OCI-LY7 (cell line): ENCODE results near the gene ETS2. TPM values are rescaled to one million over a fixed set of nuclear protein-coding genes. Genes with fewer than 3 reads are reported as not detected.

Source experiments
- BruUV-seq: library from RNA; stranded (reverse); fragments of 400-500 nt; replicated peaks from 2 replicates; lab custom pipeline; 2021; lab: Mats Ljungman, UMichigan
- CTCF ChIA-PET: fragments of 300-600 bp; sonication (Branson Sonifier 250); formaldehyde crosslinking; loops from one replicate; lab custom pipeline; 2022; ENCODE audit warnings: antibody characterized with exemption; ENCODE audit not compliant: unreplicated experiment; lab: Charles Lee
- POLR2A ChIA-PET: fragments of 300-600 bp; sonication (Branson Sonifier 250); formaldehyde crosslinking; loops from one replicate; lab custom pipeline; 2022; ENCODE audit warnings: antibody characterized with exemption; lab: Charles Lee
- DNase-seq: peaks from one replicate; pipeline ENCODE4 v3.0.0-alpha.2; 2015; ENCODE audit warnings: low spot score
- H2AFZ ChIP-seq: fragments of 200-600 bp; sonication (generic), shearing (Covaris generic); 2 replicates; pipeline ENCODE4 v1.6.1; 2014; ENCODE audit warnings: mild to moderate bottlenecking, antibody characterized with exemption, low read length, moderate library complexity
- H3K27ac ChIP-seq: fragments of 200-600 bp; sonication (generic); 2 replicates; pipeline ENCODE4 v1.5.1; 2014; ENCODE audit warnings: mixed run types, low read depth, mild to moderate bottlenecking, moderate library complexity, low read length, inconsistent platforms; ENCODE audit not compliant: poor library complexity, severe bottlenecking
- H3K36me3 ChIP-seq: fragments of 200-600 bp; sonication (generic); 2 replicates; pipeline ENCODE4 v1.6.1; 2014; ENCODE audit warnings: mild to moderate bottlenecking, antibody characterized with exemption, low read length, moderate library complexity, mixed read lengths; ENCODE audit not compliant: insufficient read depth
- H3K4me1 ChIP-seq: fragments of 200-600 bp; sonication (generic); 2 replicates; pipeline ENCODE4 v1.5.1; 2014; ENCODE audit warnings: mild to moderate bottlenecking, low read length; ENCODE audit not compliant: insufficient read depth, poor library complexity, severe bottlenecking
- H3K4me2 ChIP-seq: fragments of 200-600 bp; sonication (generic); 2 replicates; pipeline ENCODE4 v1.6.1; 2014; ENCODE audit warnings: mild to moderate bottlenecking, low read length
- H3K4me3 ChIP-seq: fragments of 200-600 bp; sonication (generic); 2 replicates; pipeline ENCODE4 v1.5.1; 2014; ENCODE audit warnings: mild to moderate bottlenecking, low read depth, low read length; ENCODE audit not compliant: poor library complexity, severe bottlenecking
- H3K79me2 ChIP-seq: fragments of 200-600 bp; sonication (generic); 2 replicates; pipeline ENCODE4 v1.6.1; 2016; ENCODE audit warnings: low read depth, mild to moderate bottlenecking, low read length, moderate library complexity, mixed read lengths; ENCODE audit not compliant: insufficient read depth
- H3K9me2 ChIP-seq: fragments of 200-600 bp; sonication (generic); 2 replicates; pipeline ENCODE4 v1.6.1; 2016; ENCODE audit warnings: mild to moderate bottlenecking, low read length, mixed read lengths; ENCODE audit not compliant: insufficient read depth
- H3K9me3 ChIP-seq: fragments of 200-600 bp; sonication (generic); 2 replicates; pipeline ENCODE4 v1.6.1; 2014; ENCODE audit warnings: mild to moderate bottlenecking, mixed run types, low read length, mixed read lengths
- H4K20me1 ChIP-seq: fragments of 200-600 bp; sonication (generic); 2 replicates; pipeline ENCODE4 v1.6.1; 2014; ENCODE audit warnings: mild to moderate bottlenecking, antibody characterized with exemption, low read length, moderate library complexity, mixed read lengths; ENCODE audit not compliant: insufficient read depth
- EZH2phosphoT487 ChIP-seq: fragments of 200-600 bp; sonication (generic); IDR thresholded peaks from 2 replicates; pipeline ENCODE4 v1.6.1; 2018; ENCODE audit warnings: low read depth, borderline replicate concordance, mild to moderate bottlenecking, mixed run types, antibody characterized with exemption, low read length, moderate library complexity, mixed read lengths
- intact Hi-C: fragments of 100-400 bp; cut with micrococcal nuclease; formaldehyde crosslinking; loops from one replicate; pipeline ENCODE4 v1.10.0; 2022; ENCODE audit not compliant: unreplicated experiment
- total RNA-seq, 2 experiments: library from RNA; depleted of rRNA in 1 of 2; stranded (reverse); fragments of >200 nt in 1 of 2; shearing (Covaris generic) in 1 of 2; gene quantifications; 2 replicates each; pipeline ENCODE4 v1.2.3, GENCODE V29; 2014 to 2022
- TF ChIP-seq, protein P1 (sequence below): fragments of 200-600 bp; sonication (generic); conservative IDR thresholded peaks from 2 replicates; pipeline ENCODE4 v1.5.1; 2014; ENCODE audit warnings: mild to moderate bottlenecking, antibody characterized with exemption, low read length, moderate library complexity, mixed read lengths

ETS2 gene
- total RNA-seq, 2 experiments from 2014 or later: 9.8 to 24.1 TPM

DNA sequence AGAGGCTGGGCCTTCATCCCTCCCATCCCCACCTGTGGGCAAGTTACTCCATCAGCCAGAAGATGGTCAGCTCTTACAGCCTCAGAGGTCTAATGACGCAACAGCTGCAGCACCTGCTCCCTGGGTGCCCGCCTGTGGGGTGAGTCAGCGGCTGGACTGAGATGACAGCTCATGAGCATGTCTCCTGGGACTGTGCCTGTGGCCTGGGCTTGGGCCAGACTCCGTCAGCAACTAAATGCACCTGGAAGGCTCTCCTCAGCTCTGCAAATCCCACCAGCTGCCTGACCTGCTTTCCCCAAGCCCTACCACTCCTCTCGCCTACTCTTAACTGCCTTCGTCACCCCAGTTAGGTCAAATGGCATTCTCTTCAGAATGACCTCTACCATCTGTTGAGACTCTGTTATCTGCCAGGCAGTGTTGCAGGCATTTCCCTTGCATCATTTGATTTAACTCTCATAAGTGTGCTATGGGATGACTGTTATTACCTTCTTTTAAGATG lies 47.7 kb downstream of the ETS2 start:
- Histone ChIP-seq H3K9me3 (no peaks in the 10 kb centered on the region), H3K4me2 (peak overlapping the region; percentile 43), H3K9me2 (no peaks in the 10 kb centered on the region), H3K4me3 (no peak overlapping the region), H3K36me3 (no peaks in the 10 kb centered on the region), H2AFZ (peak overlapping the region; percentile 21; the same call in 1 of the 2 replicates), H3K79me2 (no peaks in the 10 kb centered on the region), H3K4me1 (peaks cover 17% of the 10 kb centered on the region), H4K20me1 (no peaks in the 10 kb centered on the region), H3K27ac (no peak overlapping the region)
- POLR2A ChIA-PET: interaction anchor here (1.4 to 1.6 kb wide), 2 partner anchors 9 to 15 kb away, joined by 3 to 5 read pairs; no protein-coding TSS in a partner anchor
- TF ChIP-seq, protein P1, sequence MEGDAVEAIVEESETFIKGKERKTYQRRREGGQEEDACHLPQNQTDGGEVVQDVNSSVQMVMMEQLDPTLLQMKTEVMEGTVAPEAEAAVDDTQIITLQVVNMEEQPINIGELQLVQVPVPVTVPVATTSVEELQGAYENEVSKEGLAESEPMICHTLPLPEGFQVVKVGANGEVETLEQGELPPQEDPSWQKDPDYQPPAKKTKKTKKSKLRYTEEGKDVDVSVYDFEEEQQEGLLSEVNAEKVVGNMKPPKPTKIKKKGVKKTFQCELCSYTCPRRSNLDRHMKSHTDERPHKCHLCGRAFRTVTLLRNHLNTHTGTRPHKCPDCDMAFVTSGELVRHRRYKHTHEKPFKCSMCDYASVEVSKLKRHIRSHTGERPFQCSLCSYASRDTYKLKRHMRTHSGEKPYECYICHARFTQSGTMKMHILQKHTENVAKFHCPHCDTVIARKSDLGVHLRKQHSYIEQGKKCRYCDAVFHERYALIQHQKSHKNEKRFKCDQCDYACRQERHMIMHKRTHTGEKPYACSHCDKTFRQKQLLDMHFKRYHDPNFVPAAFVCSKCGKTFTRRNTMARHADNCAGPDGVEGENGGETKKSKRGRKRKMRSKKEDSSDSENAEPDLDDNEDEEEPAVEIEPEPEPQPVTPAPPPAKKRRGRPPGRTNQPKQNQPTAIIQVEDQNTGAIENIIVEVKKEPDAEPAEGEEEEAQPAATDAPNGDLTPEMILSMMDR: no peak
- DNase-seq: peak; percentile 71
- intact Hi-C loops: no loop called here
- CTCF ChIA-PET: no interaction called here
- no TSS peak for BruUV-seq

DNA sequence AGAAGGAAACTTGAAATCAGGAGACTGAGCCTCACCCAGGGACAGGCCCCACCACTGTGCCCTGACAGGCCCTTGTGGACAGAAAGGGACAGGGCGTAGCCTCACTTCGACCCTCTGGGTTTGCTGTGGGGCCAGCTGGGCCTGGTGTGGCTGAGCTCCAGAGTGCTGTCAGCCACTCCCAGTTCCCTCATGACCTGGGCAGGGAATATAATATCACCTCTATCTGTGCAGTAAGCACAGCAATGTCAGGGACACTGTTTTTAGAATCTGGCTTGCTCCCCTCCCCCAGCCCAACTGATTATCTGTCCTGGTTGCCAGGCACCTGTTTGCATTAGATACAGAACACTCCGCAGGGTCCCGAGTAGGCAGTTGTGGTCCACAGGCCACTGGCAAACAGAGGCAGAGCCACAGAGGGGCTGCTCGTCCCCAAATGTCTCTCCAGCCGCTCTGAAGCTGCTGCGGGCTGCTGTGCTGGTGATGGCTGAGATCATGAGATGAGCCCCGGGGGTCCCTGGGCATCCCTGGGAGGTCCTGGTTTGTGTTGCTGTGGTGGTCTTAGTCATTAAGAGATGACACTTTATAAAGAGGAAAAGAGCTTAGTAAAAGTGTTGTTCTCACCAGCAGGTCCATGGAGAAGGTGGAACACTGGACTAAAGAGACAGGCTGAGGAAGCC lies 51.6 kb downstream of the ETS2 start:
- POLR2A ChIA-PET: interaction anchor here (0.7 kb wide), 1 partner anchor 19 kb away, joined by 3 read pairs; no protein-coding TSS in a partner anchor
- no peak for DNase-seq
- Histone ChIP-seq H3K79me2 (no peaks in the 10 kb centered on the region), H4K20me1 (no peaks in the 10 kb centered on the region), H3K27ac (no peak overlapping the region), H2AFZ (no peak overlapping the region), H3K4me2 (no peak overlapping the region), H3K4me1 (peaks cover 42% of the 10 kb centered on the region), H3K36me3 (no peaks in the 10 kb centered on the region), H3K9me3 (no peaks in the 10 kb centered on the region), H3K9me2 (no peaks in the 10 kb centered on the region), H3K4me3 (no peak overlapping the region)
- intact Hi-C loops: no loop called here
- BruUV-seq: no TSS peak
- no peak for TF ChIP-seq EZH2phosphoT487
- TF ChIP-seq, protein P1: no peak
- CTCF ChIA-PET: no interaction called here
